ENCODE data around the gene PCCA. TPM values are rescaled to one million over a fixed set of nuclear protein-coding genes. Genes with fewer than 3 reads are reported as not detected.
"Not testable (repeated sequence)": the region's sequence is repeated elsewhere in the genome, so short reads cannot be mapped to it uniquely, and the experiment has no call there.

PCCA gene
- total RNA-seq, 1 donor from 2014 or later = 53.6 TPM

DNA sequence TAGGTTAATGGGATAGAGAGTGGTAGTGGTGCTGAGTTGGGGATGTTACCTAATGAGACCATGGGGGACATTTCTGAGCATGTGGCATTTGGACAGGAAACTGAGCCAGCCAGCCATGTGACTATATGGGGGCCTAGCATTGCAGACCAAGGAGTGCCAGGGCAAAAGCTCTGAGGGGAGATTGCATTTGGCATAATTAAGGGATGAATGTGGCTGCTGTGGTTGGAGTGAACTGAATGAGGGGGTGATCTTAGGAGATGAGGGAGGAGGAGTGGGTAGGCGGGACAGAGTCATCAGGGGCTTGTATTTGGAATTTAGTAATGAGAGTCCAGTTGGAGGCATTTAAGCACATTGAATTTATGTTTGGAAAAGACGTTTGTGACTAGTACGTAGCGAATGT lies 6.6 kb downstream of the PCCA start:
- no peak for DNase-seq (ENCODE audit: low spot score)

DNA sequence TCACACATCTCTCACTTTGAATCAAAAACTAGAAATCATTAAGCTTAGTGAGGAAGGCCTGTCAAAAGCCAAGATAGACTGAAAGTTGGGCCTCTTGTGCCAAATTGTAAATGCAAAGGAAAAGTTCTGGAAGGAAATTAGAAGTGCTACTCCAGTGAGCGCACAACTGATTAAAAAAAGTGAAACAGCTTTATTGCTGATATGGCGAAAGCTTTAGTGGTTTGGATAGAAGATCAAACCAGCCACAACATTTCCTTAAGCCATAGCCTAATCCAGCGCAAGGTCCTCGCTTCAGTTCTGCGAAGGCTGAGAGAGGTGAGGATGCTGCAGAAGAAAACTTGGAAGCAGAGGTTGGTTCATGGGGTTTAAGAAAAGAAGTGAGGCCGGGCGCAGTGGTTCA lies 7.6 kb downstream of the PCCA start:
- DNase-seq (ENCODE audit: low spot score) = no peak

DNA sequence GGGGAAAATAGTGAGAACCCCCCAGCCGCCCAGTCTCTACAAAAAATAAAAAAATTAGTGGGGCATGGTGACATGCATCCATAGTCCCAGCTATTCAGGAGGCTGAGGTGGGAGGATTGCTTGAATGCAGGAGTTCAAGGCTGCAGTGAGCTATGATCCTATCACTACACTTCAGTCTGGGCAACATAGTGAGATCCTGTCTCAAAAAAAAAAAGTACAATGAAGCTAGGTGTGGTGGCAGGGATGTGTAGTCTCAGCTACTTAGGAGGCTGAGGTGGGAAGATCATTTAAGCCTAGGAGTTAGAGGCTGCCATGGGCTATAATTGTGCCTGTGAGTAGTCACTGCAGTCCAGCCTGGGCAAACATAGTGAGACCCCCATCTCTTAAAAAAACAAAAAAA lies 8.9 kb downstream of the PCCA start:
- no peak for DNase-seq (ENCODE audit: low spot score)

DNA sequence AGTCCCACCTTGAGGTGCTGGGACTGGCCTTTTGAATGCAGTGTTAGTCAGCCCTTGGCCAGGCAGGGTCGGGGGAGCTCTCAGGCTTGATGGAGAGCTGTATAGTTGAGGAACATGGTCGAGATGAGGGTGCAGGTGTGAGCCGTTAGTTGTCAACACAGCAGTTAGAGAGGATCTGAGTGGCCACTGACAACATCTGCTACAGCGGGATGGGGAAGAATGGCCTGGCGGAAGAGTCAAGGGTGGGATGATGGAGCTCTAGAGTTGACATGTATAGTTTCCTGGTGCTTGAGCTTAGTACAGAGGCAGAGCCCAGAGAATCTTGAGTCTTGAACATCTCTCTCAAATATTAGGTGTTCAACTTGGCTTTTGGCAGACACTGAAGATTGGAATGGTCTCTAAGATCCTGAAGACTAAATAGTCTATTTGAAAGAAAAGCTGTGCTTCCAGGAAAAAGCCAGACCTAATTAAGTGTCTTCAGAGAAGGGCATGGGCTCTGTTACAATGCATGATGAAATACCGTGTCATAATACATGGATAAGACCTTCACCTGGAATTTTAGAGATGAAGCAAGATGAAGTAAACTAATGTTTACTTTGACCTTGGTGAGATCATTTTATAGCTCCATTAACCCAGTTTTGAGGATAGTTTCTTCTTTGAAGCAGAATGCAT lies 9.7 kb downstream of the PCCA start:
- no peak for DNase-seq (ENCODE audit: low spot score)

DNA sequence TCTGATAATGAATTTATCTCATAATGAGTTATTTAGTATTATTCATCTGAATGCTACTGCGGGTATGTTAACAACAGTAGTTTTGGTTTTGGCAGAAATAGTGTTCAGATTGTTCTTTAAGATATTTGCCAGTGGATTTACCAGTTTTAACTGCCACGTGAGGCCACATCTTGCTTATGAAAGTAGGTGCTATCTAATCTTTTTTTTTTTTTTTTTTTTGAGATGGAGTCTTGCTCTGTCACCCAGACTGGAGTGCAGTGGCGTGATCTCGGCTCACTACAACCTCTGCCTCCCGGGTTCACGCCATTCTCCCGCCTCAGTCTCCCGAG lies 10.2 kb downstream of the PCCA start:
- not testable (repeated sequence) for DNase-seq (ENCODE audit: low spot score)

DNA sequence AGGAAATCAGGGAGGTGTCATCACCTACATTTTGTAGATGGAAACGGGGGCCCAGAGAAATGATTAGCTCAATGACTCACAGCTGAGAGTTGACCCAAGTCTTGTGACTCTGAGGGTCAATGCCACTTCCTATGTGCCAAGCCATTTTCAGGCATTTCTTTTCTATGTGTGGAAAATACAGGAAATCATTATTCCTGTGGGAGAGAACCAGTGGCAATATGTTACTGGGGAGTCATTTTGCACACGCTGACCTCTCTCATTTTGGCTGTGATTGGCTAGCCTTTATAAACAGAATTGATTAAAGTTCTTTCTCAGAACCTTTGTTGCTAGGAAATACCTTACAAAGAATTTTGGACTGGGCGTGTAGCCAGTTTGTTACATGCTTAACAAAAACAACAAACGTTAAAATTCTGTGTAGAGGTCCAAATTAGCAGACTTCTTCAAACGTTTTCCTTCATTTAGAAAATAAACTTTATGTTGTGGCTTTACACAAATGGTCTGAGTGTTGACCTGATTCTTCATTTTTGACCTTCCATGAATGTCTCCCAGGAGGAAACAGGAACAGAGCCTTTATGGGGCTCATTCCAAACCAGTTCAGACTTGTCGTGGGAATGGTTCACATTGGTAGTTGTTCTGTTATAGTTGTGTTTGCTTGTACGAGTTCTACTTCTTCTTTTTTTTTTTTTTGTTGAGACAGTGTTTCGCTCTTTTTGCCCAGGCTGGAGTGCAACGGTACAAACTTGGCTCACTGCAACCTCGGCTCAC lies 11.4 kb downstream of the PCCA start:
- no peak for DNase-seq (ENCODE audit: low spot score)

DNA sequence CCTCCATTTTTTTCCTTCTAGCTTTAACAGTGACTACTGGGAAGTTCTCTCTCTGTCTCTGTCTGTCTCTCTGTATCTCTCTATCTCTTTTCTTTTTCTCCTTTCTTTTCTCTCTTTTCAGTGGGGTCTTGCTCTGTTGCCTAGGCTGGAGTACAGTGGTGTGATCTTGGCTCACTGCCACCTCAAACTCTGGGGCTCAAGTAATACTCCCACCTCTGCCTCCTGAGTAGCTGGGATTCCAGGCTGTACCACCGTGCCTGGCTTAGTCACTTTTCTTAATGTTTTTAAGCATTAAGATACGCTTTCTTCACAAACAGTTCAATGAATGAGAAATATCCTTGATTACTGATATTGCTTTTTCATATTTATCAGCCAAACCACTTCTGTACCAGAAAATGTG lies 13.1 kb downstream of the PCCA start:
- DNase-seq (ENCODE audit: low spot score) = no peak

DNA sequence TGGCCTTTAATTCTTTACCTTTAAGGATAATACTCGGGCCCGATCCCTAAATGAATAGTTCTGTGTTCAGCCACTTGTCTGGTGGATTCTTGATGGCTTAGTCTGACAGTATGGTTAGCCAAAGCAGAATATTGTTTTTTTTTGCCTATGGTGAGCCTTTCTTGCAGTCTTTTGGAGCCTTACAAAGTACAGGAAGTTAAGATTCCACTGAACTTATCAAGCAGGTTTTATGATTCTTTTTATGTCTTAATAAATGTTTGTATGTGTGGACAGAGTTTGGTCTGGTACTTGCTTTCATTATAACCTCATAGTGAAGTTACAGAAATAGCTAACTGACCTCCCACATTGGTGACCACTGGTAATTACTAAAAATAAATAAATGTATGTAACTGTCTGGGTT lies 17.1 kb downstream of the PCCA start:
- no peak for DNase-seq (ENCODE audit: low spot score)

DNA sequence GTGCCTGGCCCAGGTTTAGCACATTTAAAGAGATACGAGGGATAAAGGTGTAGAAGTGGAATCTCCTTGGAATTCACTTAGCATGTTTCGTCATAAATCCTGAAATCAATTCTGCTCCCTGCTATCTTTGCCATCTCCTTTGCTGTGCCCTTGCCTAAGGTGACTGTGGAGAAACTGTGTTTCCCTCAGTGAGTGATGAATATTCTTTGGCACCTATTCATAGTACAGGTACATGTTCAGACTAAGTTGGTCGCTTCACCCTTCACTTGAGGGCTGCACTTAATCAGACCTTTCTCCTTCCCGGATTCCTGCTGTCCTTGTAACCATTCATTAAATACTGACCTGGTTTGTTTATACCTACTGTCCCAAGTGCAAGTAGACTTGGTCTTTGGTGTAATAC lies 17.8 kb downstream of the PCCA start:
- no peak for DNase-seq (ENCODE audit: low spot score)

DNA sequence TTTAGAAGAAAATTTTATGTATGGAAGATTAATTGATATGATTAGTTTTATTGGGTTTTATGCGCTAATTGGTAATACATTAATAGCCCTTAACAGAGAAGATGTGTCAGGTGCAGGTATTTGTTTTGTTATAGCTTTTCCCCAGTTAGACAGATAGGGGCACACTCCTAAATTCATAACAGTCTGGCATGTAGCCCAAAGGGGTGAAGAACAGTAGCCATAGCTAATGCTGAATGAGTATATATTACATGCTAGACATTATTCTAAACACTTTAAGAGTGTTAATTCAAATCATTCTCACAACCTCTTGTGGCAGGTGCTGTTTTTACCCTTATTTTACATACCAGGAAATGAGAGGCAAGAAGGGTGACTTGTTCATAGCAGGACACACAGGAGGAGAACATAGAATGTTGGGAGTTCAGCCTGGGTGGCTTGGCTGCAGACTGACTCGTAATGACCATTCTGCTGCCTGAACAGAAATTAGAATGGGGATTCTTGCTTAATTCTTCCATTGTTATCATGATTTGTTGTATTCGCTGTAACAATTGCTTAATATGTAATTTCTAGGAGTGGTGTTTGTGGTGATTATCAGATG lies 20.1 kb downstream of the PCCA start:
- no peak for DNase-seq (ENCODE audit: low spot score)

DNA sequence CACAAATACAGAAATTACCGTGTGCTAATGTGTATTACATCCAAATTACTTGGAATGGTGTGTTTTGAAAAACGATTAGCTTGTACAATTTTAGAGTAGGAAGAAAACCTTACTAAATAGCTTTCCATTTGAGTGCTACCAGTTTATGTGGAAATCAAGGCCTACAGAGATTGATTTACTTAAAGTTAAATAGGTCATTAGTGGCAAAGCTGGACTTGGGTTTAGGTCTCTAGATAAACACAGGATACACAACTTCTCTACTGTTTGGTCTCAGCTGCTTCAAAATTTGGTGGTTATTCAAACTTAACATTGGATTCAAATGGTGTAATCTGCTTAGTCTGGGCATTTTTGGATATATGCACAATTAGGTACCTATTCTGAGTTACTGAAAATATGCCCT lies 21.4 kb downstream of the PCCA start:
- no peak for DNase-seq (ENCODE audit: low spot score)

DNA sequence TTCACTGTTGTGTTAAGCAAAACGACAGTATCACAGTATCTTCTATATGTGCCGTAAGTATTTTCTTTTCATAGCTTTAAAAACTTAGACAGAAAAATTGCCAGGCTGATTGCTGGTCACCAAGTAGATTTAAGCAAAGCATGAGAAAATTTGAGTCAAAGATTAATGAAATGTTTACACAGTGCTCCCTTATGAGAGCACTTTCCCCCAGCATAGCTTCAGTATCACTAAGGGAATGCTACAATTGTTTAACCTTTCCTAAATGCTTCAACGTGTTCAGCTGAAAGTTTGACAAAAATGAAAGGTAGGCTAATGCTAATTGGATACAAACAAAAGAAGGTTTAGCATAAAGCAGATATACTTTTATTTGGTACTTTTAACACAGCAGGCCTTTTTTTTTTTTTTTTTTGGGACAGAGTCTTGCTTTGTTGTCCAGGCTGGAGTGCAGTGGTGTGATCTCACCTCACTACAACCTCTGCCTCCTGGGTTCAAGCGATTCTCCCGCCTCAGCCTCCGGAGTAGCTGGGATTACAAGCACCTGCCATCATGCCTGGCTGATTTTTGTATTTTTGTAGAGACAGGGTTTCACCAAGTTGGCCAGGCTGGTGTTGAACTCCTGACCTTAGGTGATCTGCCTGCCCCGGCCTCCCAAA lies 23.4 kb downstream of the PCCA start:
- DNase-seq (ENCODE audit: low spot score) = no peak

DNA sequence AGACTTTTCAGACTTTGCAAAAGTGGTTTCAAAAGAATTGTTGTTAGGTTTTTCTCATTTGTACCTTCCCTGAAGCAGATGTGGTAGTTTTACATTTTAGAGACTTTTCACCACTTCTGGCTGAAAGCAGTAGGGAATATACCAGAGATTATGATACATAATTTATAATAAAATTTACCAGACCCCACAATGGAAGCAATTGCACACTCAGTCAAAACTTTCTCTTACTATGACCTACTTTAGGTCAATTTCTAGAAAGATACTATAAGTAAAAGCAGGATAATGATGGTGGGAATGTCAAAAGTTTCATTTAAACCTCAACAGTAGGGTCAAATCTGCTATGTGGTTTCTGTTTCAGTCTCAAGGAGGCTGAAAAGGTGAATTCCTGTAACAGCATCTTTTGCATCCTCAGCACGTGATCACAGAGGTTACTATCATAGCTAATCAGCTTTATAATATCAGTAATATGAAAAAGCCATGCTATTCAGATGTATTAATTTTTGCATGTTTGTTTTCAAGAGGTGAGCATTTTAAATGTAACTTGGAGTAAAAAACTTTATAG lies 26.9 kb downstream of the PCCA start:
- DNase-seq (ENCODE audit: low spot score) = no peak

DNA sequence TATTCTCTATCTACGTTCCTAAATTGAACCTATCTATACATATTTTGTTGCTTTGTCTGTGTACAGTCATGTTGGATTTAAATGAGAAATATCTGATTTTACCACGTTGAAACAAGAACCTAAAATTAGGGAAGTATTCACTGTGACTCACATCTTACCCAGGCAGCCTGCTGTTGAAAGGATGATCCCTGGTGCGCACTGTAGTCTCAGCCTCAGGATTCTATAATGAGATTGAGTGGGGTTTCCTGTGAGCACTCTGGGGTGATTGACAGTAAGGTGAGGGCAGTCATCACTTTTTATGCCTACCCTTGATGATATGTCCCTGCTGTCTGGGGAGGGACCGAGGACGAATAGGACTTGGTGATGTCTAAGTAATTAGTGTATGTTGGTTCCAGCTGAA lies 35.4 kb downstream of the PCCA start:
- DNase-seq (ENCODE audit: low spot score) = no peak

DNA sequence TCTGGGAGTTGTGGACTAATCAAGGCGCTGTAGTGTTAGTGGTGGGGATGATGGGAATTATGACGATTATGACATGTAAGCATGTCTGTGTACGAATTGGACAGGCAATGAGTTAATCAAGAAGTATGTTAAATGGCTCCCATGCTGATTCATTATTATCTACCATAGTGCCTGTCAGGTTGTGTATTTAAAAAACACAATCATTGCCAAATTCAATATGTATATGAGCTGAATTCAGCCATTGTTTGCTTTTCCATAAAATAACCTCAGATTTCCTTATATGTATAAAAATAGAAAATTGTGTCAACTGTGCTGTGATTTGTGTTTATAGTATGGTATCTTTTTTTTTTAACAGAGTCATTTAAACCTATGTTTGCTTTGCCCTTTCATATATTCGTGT lies 37.1 kb downstream of the PCCA start:
- no peak for DNase-seq (ENCODE audit: low spot score)

DNA sequence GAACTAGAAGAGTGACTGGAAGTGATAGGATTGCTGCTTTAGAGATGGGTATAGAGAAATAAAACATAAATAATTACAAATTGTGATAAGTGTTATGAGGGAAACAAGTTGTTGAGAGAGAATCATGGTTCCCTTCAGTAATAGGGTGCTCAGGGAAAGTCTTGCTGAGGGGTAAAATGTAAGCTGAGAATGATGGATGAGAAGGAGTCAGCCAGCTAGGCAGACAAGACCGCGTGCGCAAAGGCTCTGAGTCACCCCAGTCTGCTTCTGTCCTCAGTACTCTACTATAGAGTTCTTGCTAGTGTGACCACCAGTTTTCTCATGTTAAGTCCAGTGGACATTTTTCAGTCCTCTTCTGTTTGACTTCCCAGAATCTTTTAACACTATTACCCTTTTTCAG lies 39.5 kb downstream of the PCCA start:
- DNase-seq (ENCODE audit: low spot score) = no peak

DNA sequence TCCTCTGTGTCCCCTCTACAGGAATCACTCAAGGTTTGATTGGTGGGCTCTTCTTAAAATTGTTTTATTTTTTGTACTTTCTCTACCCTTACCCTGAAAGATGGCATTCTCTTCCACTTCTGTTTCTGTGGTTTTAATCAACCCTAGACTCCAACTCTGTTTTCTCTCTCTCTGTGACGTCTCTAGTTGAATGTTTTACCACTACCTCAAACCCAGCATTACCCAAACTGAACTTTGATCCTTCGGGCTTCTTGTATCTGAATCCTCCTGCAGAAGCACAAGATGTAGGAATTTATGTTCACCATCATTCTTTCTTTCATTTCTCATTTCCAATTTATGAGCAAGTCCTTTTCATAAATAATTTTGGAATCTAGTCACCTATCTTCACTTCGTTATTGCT lies 39.9 kb downstream of the PCCA start:
- no peak for DNase-seq (ENCODE audit: low spot score)

DNA sequence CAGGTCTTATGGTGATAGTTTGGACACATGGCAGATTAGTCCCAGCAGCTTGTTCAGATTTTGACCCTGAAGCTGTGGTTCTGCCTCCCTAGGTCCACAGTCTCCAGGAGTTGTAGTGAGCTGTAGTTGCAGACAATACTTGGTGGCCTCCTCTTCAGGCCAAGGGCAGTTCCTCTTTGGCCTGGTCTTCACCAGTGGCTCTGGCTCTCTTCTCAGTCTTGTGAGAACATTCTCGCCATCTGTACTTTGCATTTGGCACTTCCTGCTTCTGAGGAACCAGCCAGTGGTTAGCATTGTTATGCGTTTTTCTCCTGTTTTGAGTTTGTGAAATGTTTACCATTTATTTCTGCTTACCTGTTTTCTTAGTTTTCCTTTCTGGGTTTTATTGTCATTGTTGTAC lies 40.7 kb downstream of the PCCA start:
- no peak for DNase-seq (ENCODE audit: low spot score)

DNA sequence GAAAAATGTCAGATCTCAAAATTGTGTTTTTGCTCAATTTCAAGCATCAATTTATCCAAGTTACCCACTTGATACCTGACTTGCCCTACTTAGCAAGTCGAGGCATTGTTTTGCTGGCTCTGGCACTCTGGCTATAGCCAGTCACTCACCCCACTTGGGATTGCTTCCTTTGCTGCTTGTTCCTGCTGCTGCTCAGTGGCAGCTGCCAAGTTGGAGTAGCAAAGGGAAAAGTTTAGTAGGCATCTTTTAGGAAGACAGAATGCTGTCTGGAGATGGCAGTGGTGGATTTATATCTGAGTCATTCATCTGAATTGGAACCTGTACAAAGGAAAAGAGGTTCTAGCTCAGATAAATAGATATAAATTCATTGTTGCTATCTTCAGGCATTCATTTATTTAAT lies 41.2 kb downstream of the PCCA start:
- DNase-seq (ENCODE audit: low spot score) = no peak

DNA sequence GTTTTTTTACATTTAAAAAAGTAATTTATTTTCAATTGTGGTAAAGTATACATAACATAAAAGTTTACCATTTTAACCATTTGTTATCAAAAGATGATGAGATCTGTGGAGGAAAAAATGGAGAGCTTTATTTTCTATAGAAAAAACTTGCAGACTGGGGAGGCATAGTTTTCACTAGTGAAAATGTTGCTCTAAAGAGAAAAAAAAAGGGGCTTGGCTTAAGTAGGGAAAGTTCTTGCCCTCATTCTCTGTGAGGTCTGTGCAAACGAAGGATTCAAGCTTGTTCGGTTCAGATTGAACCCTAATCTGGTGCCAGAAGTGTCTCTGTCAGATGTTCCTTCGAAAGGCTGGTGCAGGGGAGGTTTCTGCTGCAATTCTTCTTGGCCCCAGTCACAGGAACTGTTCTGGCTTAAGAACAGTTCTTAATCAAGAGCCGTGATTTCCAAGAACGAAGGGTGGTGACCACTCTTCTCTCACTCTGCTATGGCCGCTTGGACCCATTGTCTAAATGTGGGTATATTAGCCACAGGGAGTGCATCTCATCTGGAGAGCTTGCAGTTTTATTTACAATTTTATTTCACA lies 42.1 kb downstream of the PCCA start:
- DNase-seq (ENCODE audit: low spot score) = no peak

DNA sequence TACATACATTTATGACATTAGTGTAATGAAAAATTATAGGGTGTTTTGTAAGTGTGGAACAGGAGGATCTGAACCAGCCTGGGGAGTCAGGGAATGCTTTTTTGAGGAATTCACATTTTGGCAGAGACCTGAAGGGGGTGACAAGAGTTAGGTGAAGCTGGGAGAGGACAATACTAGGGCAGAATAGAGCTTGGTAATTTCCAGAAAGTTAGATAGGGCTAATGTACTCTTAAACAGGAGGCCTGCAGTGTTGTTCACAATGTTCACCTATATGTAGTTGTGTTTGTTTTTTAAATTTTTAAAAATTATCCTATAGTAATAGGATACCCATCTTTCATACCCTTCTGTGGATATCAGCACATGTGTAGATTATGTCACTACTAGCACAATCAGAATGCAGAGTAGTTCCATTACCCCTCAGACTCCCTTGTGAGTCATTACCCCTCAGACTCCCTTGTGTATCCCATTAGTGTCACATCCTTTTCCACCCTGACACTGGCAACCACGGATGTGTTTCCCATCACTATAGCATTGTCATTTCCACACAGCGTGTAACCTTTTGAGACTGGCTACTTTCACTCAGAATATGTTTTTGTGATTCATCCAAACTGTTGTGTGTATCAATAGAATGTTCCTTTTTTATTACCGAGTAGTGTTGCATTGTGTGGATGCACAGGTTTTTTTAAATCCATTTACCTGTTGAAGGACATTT lies 43.1 kb downstream of the PCCA start:
- DNase-seq (ENCODE audit: low spot score) = no peak
